K562 (cell line): ENCODE data around the gene SLC35E1. TPM values are rescaled to one million over a fixed set of nuclear protein-coding genes. Genes with fewer than 3 reads are reported as not detected.

Source experiments
- ARID2 ChIP-seq: fragments of 450-650 bp; IDR thresholded peaks from 2 replicates; pipeline ENCODE4 v1.6.1; 2017; ENCODE audit warnings: antibody characterized with exemption, mild to moderate bottlenecking
- FUS ChIP-seq: fragments of 200-400 bp; formaldehyde crosslinking; optimal IDR thresholded peaks from 2 replicates; pipeline ENCODE3; 2017; ENCODE audit warnings: low read depth, low read length
- PHTF2 ChIP-seq: fragments of 250-450 bp; sonication (Bioruptor Pico); IDR thresholded peaks from 2 replicates; pipeline ENCODE4 v1.5.0; 2021; ENCODE audit warnings: mild to moderate bottlenecking
- ZNF217 ChIP-seq: sonication (generic); formaldehyde crosslinking; IDR thresholded peaks from 2 replicates; pipeline ENCODE4 v1.8.0; 2022; ENCODE audit warnings: mild to moderate bottlenecking, missing genetic modification reagents
- ZNF263 ChIP-seq: sonication (generic); formaldehyde crosslinking; IDR thresholded peaks from 2 replicates; pipeline ENCODE4 v1.8.0; 2022; ENCODE audit warnings: mild to moderate bottlenecking, missing genetic modification reagents, borderline replicate concordance
- polyA plus RNA-seq, 8 experiments: library from polyadenylated mRNA; depleted of rRNA in 4 of 8; stranded (reverse) in 5 of 8; unstranded in 3 of 8; fragments of >200 nt; fragmentation: Nextera tagmentation in 2 of 8; fragmentation: Illumina TruSeq in 1 of 8; extraction: Ambion mirVana in 2 of 8; extraction: Trizol in 1 of 8; gene quantifications; 2 replicates each; pipeline versions ENCODE4 v1.2.1 to v1.2.3, GENCODE V29; 2011 to 2014; ENCODE audit warnings: inconsistent platforms in 1 of 8, missing spikeins in 1 of 8
- total RNA-seq, 7 experiments: library from RNA; depleted of rRNA in 6 of 7; stranded (reverse); fragments of >200 nt in 6 of 7; fragmentation: Illumina TruSeq in 2 of 7; extraction: Trizol in 2 of 7; gene quantifications; 2 replicates each; pipeline versions ENCODE4 v1.2.1 to v1.2.3, GENCODE V29; 2011 to 2021; ENCODE audit warnings: low replicate concordance in 1 of 7
- TF ChIP-seq, protein P1 (sequence below): sonication (generic); formaldehyde crosslinking; IDR thresholded peaks from 2 replicates; pipeline ENCODE4 v1.8.0; 2023; ENCODE audit warnings: mild to moderate bottlenecking, missing genetic modification reagents
- TF ChIP-seq, protein P2 (sequence below): IDR thresholded peaks from 2 replicates; pipeline ENCODE4 v1.6.1; 2016; ENCODE audit warnings: missing genetic modification characterization, missing compliant biosample characterization
- TF ChIP-seq, protein P3 (sequence below): sonication (generic); formaldehyde crosslinking; IDR thresholded peaks from 2 replicates; pipeline ENCODE4 v1.8.1; 2023; ENCODE audit warnings: mild to moderate bottlenecking, missing genetic modification reagents
- TF ChIP-seq, protein P4 (sequence below), 2 experiments: fragments of 450-650 bp; IDR thresholded peaks; 2 replicates each; pipeline ENCODE4 v1.6.1; 2016; ENCODE audit warnings: mild to moderate bottlenecking in 2 of 2, borderline replicate concordance in 1 of 2, low read depth in 1 of 2, moderate library complexity in 1 of 2

SLC35E1 gene
- total and polyA plus RNA-seq, 9 of the 15 experiments (the other 6 are each of a cell fraction or from before 2014, with no cell fraction given), result 15.0 to 40.1 (median 25.7) TPM

DNA sequence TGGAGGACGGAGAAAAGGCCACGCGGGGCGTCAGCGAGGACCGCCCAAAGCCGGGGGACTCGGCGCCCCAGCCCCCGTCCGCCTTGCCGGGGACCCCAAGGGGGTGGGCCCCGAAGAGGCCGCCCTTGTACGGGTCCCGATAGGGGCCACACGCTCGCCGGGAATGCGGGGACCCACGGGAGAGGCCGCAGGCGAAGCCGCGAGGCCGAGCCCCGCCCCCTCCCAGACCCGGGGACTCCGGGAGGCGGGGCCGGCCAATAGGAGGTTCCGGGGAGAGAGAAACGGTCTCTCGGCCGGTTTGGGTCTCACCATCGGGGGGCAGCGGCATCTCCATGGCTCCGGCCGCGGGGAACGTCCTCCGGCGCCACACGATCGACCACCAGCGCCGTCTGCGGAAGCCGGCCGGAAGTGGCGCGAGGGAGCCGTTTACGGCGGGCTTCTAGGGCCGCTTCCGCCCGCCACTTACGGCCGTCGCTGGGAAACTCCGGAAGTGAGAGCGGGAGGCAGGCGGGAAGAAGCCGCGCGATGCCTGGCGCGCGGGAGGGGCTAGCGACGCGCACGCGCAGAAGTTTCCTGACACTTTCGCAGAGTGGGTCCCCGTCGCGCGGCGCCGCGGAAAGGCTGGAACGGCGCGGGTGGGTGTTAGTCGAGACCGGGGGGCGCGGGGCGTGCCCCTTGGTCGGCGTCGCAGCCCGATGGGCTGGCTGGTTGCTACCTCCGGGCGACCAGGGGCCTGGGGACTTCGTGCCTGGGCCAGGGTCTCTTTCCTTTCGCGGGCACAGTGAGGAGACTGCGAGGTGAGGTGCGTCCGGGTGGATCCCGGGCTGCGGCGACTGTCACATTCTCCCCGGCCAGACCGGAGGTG, 29.9 kb downstream of the SLC35E1 start, which contains the start of gene CHERP (continued):
- TF ChIP-seq, protein P1, sequence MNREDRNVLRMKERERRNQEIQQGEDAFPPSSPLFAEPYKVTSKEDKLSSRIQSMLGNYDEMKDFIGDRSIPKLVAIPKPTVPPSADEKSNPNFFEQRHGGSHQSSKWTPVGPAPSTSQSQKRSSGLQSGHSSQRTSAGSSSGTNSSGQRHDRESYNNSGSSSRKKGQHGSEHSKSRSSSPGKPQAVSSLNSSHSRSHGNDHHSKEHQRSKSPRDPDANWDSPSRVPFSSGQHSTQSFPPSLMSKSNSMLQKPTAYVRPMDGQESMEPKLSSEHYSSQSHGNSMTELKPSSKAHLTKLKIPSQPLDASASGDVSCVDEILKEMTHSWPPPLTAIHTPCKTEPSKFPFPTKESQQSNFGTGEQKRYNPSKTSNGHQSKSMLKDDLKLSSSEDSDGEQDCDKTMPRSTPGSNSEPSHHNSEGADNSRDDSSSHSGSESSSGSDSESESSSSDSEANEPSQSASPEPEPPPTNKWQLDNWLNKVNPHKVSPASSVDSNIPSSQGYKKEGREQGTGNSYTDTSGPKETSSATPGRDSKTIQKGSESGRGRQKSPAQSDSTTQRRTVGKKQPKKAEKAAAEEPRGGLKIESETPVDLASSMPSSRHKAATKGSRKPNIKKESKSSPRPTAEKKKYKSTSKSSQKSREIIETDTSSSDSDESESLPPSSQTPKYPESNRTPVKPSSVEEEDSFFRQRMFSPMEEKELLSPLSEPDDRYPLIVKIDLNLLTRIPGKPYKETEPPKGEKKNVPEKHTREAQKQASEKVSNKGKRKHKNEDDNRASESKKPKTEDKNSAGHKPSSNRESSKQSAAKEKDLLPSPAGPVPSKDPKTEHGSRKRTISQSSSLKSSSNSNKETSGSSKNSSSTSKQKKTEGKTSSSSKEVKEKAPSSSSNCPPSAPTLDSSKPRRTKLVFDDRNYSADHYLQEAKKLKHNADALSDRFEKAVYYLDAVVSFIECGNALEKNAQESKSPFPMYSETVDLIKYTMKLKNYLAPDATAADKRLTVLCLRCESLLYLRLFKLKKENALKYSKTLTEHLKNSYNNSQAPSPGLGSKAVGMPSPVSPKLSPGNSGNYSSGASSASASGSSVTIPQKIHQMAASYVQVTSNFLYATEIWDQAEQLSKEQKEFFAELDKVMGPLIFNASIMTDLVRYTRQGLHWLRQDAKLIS, result peak; percentile 91
- no peak for TF ChIP-seq ARID2
- no peak for TF ChIP-seq ZNF263 (CRISPR knock-in tag)
- no peak for TF ChIP-seq PHTF2
- TF ChIP-seq, protein P2, sequence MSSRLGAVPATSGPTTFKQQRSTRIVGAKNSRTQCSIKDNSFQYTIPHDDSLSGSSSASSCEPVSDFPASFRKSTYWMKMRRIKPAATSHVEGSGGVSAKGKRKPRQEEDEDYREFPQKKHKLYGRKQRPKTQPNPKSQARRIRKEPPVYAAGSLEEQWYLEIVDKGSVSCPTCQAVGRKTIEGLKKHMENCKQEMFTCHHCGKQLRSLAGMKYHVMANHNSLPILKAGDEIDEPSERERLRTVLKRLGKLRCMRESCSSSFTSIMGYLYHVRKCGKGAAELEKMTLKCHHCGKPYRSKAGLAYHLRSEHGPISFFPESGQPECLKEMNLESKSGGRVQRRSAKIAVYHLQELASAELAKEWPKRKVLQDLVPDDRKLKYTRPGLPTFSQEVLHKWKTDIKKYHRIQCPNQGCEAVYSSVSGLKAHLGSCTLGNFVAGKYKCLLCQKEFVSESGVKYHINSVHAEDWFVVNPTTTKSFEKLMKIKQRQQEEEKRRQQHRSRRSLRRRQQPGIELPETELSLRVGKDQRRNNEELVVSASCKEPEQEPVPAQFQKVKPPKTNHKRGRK (tag), result no peak
- TF ChIP-seq FUS, result no peak
- TF ChIP-seq, protein P3, sequence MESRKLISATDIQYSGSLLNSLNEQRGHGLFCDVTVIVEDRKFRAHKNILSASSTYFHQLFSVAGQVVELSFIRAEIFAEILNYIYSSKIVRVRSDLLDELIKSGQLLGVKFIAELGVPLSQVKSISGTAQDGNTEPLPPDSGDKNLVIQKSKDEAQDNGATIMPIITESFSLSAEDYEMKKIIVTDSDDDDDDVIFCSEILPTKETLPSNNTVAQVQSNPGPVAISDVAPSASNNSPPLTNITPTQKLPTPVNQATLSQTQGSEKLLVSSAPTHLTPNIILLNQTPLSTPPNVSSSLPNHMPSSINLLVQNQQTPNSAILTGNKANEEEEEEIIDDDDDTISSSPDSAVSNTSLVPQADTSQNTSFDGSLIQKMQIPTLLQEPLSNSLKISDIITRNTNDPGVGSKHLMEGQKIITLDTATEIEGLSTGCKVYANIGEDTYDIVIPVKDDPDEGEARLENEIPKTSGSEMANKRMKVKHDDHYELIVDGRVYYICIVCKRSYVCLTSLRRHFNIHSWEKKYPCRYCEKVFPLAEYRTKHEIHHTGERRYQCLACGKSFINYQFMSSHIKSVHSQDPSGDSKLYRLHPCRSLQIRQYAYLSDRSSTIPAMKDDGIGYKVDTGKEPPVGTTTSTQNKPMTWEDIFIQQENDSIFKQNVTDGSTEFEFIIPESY (CRISPR knock-in tag), result no peak
- TF ChIP-seq, protein P4, sequence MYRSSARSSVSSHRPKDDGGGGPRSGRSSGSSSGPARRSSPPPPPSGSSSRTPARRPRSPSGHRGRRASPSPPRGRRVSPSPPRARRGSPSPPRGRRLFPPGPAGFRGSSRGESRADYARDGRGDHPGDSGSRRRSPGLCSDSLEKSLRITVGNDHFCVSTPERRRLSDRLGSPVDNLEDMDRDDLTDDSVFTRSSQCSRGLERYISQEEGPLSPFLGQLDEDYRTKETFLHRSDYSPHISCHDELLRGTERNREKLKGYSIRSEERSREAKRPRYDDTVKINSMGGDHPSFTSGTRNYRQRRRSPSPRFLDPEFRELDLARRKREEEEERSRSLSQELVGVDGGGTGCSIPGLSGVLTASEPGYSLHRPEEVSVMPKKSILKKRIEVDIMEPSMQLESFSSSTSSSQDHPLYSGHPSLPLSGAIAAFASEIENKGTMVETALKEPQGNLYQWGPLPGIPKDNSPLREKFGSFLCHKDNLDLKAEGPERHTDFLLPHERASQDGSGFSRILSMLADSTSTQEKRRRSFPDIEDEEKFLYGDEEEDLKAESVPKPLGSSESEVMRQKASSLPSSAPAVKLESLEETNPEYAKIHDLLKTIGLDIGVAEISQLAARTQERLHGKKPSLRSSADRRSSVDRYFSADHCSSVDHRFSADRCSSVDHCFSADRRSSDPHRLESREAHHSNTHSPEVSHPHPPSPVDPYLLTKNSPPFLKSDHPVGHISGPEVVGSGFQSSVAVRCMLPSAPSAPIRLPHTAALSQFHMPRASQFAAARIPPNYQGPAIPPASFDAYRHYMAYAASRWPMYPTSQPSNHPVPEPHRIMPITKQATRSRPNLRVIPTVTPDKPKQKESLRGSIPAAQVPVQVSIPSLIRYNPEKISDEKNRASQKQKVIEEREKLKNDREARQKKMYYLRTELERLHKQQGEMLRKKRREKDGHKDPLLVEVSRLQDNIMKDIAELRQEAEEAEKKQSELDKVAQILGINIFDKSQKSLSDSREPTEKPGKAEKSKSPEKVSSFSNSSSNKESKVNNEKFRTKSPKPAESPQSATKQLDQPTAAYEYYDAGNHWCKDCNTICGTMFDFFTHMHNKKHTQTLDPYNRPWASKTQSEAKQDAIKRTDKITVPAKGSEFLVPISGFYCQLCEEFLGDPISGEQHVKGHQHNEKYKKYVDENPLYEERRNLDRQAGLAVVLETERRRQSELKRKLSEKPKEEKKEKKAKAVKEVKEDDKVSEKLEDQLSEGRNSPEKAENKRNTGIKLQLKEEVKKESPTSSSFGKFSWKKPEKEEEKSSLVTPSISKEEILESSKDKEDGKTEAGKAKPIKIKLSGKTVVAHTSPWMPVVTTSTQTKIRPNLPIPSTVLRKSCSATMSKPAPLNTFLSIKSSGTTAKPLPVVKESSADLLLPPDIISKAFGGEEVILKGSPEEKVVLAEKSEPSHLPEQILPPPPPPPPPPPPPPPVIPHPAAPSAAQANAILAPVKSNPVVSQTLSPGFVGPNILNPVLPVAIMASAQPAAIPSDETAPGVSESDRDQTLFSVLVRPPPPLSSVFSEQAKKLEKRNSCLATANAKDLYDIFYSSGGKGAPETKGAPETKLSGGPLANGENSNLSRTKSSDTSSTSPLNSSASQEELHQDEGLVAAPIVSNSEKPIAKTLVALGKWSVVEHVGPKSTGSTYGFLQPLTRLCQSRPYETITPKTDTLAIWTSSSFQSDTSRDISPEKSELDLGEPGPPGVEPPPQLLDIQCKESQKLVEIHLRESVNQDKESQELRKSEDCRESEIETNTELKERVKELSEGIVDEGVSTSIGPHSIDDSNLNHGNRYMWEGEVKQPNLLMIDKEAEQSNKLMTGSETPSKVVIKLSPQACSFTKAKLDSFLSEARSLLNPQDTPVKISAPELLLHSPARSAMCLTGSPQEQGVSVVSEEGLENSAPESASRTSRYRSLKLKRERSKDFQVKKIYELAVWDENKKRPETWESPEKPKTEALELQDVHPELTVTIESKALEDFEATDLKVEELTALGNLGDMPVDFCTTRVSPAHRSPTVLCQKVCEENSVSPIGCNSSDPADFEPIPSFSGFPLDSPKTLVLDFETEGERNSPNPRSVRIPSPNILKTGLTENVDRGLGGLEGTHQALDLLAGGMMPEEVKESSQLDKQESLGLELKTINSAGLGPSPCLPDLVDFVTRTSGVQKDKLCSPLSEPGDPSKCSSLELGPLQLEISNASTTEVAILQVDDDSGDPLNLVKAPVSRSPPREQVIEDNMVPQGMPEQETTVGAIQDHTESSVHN (IDR thresholded peaks at IDR 0.05; ENCODE audit: borderline replicate concordance in 1 of 2, low read depth in 1 of 2), result no peak
- TF ChIP-seq ZNF217 (CRISPR knock-in tag), result no peak
